Calu3 (cell line): ENCODE data around the gene ZP1. TPM values are rescaled to one million over a fixed set of nuclear protein-coding genes. Genes with fewer than 3 reads are reported as not detected.

Experiments
- BruUV-seq: library from RNA; stranded (reverse); fragments of 400-500 nt; replicated peaks from 2 replicates; lab custom pipeline; 2021; lab: Mats Ljungman, UMichigan
- CTCF ChIA-PET: fragments of 300-600 bp; sonication (Branson Sonifier 250); formaldehyde crosslinking; loops from one replicate; lab custom pipeline; 2022; ENCODE audit warnings: antibody characterized with exemption; lab: Charles Lee
- DNase-seq: peaks from one replicate; pipeline ENCODE4 v3.0.0; 2022
- H3K27ac Mint-ChIP-seq: one replicate; pipeline ENCODE4 v1.8.0; 2022; ENCODE audit warnings: mixed read lengths; ENCODE audit not compliant: unreplicated experiment
- H3K27me3 Mint-ChIP-seq: one replicate; pipeline ENCODE4 v1.8.0; 2022; ENCODE audit warnings: mixed read lengths; ENCODE audit not compliant: unreplicated experiment
- H3K36me3 Mint-ChIP-seq: one replicate; pipeline ENCODE4 v1.8.0; 2022; ENCODE audit warnings: mild to moderate bottlenecking, moderate library complexity, mixed read lengths; ENCODE audit not compliant: insufficient read depth, unreplicated experiment
- H3K4me1 Mint-ChIP-seq: one replicate; pipeline ENCODE4 v1.8.0; 2022; ENCODE audit warnings: mild to moderate bottlenecking, low read depth, mixed read lengths; ENCODE audit not compliant: unreplicated experiment
- H3K4me3 Mint-ChIP-seq: one replicate; pipeline ENCODE4 v1.8.0; 2022; ENCODE audit warnings: mild to moderate bottlenecking, low read depth, moderate library complexity, mixed read lengths; ENCODE audit not compliant: unreplicated experiment
- H3K9me3 Mint-ChIP-seq: one replicate; pipeline ENCODE4 v1.8.0; 2022; ENCODE audit warnings: low read depth, mixed read lengths; ENCODE audit not compliant: unreplicated experiment
- CTCF ChIP-seq: fragments of 200-600 bp; IDR thresholded peaks from one replicate; pipeline ENCODE4 v1.8.0; 2022; ENCODE audit warnings: antibody characterized with exemption; ENCODE audit not compliant: unreplicated experiment
- intact Hi-C: fragments of 100-400 bp; cut with micrococcal nuclease; formaldehyde crosslinking; loops from one replicate; pipeline ENCODE4 v1.10.0; 2022; ENCODE audit not compliant: unreplicated experiment
- total RNA-seq: library from RNA; stranded (reverse); gene quantifications from 2 replicates; pipeline ENCODE4 v1.2.3, GENCODE V29; 2022

The ZP1 gene
- total RNA-seq, 1 experiment from 2014 or later = not detected

- Mint-ChIP-seq H3K27ac (no peak overlapping the region), H3K27me3 (peaks cover 43% of the 10 kb centered on the region), H3K9me3 (no peaks in the 10 kb centered on the region), H3K4me1 (no peaks in the 10 kb centered on the region), H3K36me3 (no peaks in the 10 kb centered on the region), H3K4me3 (no peak overlapping the region)
- TF ChIP-seq CTCF = no peak
- CTCF ChIA-PET = no interaction called here
- intact Hi-C loops = no loop called here
- no TSS peak for BruUV-seq
- no peak for DNase-seq
Measured at GRCh38 chr11:60825118-60825517, 42.2 kb upstream of the ZP1 start.

GRCh38 chr11:60825790-60826189 is 41.6 kb upstream of the ZP1 start:
- DNase-seq = no peak
- no TSS peak for BruUV-seq
- Mint-ChIP-seq H3K9me3 (no peaks in the 10 kb centered on the region), H3K27ac (no peak overlapping the region), H3K27me3 (peaks cover 36% of the 10 kb centered on the region), H3K4me3 (no peak overlapping the region), H3K36me3 (no peaks in the 10 kb centered on the region), H3K4me1 (no peaks in the 10 kb centered on the region)
- TF ChIP-seq CTCF = no peak
- intact Hi-C loops = no loop called here
- CTCF ChIA-PET = no interaction called here

- Mint-ChIP-seq H3K27ac (no peak overlapping the region), H3K27me3 (peaks cover 56% of the 10 kb centered on the region), H3K9me3 (no peaks in the 10 kb centered on the region), H3K36me3 (no peaks in the 10 kb centered on the region), H3K4me3 (no peak overlapping the region), H3K4me1 (no peaks in the 10 kb centered on the region)
- CTCF ChIA-PET = interaction anchor here (0.8 to 2.7 kb wide), 8 partner anchors 8 to 581 kb away, joined by 3 to 54 read pairs (median 4); no protein-coding TSS in a partner anchor
- TF ChIP-seq CTCF = no peak
- no TSS peak for BruUV-seq
- intact Hi-C loops = loop anchor here (1.0 to 5.0 kb wide), 5 partner anchors 56 to 357 kb away; no protein-coding TSS in a partner anchor
- DNase-seq = no peak
Measured at GRCh38 chr11:60830478-60831142, 36.7 kb upstream of the ZP1 start.

- no peak overlapping the region for H3K4me3 Mint-ChIP-seq
- no TSS peak for BruUV-seq
Measured at GRCh38 chr11:60831143-60831500, 36.2 kb upstream of the ZP1 start.

More at GRCh38 chr11:60831143-60831500, 36.2 kb upstream of the ZP1 start:
- H3K9me3 Mint-ChIP-seq = no peaks in the 10 kb centered on the region
- H3K36me3 Mint-ChIP-seq = no peaks in the 10 kb centered on the region
- peak; percentile 84 for DNase-seq
- intact Hi-C loops = loop anchor here (1.0 to 5.0 kb wide), 5 partner anchors 56 to 356 kb away; no protein-coding TSS in a partner anchor
- CTCF ChIA-PET = interaction anchor here (0.8 to 2.7 kb wide), 9 partner anchors 9 to 581 kb away, joined by 3 to 54 read pairs (median 4); no protein-coding TSS in a partner anchor
- H3K27ac Mint-ChIP-seq = no peak overlapping the region
- peaks cover 61% of the 10 kb centered on the region for H3K27me3 Mint-ChIP-seq
- peak; percentile 84 for TF ChIP-seq CTCF
- no peaks in the 10 kb centered on the region for H3K4me1 Mint-ChIP-seq
